GM12874 (cell line): Measurements from ENCODE around the gene RHOJ.

Experiments used
- TF ChIP-seq, protein P1 (sequence below): IDR thresholded peaks from 2 replicates; pipeline ENCODE4 v1.5.1; 2011; ENCODE audit warnings: low read depth, mild to moderate bottlenecking, control low read depth, low read length, moderate library complexity; ENCODE audit not compliant: insufficient read depth

The RHOJ gene

DNA sequence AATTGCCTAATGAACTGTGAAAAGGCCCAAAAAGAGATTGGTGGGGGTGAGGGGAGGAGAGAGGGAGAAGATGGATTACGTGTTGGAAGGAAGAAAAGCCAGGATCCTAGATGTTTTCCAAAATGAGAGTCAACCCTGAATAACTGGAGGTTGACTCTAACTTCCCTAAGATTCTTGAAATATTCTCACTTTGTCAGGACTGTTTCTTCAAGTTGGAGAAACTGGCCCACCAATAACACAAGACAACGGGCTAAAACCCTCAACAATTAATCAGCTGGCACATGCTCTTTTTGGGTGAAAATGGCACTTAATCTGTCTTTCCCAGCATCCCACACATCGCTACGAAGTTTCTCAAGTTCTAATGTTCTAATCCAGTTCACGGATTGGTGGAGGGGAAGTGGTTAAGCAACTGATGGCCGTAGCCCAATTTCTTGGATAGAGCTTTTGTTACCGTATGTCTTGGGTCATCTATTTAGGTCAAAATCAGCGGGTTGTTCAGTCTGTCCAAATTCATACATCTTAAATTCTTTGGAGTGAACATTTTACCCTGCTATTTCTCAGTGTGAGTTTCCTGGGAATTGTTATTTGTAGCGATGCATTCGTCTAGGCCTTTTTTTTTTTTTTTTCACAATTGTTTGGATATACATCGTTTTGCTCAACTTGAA, 65.5 kb downstream of the RHOJ start:
- TF ChIP-seq, protein P1, sequence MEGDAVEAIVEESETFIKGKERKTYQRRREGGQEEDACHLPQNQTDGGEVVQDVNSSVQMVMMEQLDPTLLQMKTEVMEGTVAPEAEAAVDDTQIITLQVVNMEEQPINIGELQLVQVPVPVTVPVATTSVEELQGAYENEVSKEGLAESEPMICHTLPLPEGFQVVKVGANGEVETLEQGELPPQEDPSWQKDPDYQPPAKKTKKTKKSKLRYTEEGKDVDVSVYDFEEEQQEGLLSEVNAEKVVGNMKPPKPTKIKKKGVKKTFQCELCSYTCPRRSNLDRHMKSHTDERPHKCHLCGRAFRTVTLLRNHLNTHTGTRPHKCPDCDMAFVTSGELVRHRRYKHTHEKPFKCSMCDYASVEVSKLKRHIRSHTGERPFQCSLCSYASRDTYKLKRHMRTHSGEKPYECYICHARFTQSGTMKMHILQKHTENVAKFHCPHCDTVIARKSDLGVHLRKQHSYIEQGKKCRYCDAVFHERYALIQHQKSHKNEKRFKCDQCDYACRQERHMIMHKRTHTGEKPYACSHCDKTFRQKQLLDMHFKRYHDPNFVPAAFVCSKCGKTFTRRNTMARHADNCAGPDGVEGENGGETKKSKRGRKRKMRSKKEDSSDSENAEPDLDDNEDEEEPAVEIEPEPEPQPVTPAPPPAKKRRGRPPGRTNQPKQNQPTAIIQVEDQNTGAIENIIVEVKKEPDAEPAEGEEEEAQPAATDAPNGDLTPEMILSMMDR: no peak

DNA sequence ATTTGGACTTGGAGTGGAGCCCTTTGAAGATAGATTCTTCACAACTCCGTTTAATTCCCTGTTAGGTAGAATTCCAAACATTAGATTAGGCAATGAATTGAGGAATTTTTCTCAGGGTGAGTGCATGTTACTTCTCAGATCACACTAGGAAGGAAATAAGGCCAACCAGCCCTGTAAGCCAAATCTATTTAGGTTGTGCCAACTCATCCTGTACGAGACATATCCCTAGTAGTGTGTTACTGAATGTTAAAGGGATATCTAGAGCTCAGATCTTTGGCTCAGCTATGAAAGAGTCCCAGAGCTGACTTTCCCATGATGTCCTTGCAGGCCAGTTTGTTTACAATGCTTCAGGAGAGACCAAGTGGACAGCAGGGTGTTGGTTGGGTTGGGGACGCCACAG, 68.9 kb downstream of the RHOJ start:
- TF ChIP-seq, protein P1: no peak

DNA sequence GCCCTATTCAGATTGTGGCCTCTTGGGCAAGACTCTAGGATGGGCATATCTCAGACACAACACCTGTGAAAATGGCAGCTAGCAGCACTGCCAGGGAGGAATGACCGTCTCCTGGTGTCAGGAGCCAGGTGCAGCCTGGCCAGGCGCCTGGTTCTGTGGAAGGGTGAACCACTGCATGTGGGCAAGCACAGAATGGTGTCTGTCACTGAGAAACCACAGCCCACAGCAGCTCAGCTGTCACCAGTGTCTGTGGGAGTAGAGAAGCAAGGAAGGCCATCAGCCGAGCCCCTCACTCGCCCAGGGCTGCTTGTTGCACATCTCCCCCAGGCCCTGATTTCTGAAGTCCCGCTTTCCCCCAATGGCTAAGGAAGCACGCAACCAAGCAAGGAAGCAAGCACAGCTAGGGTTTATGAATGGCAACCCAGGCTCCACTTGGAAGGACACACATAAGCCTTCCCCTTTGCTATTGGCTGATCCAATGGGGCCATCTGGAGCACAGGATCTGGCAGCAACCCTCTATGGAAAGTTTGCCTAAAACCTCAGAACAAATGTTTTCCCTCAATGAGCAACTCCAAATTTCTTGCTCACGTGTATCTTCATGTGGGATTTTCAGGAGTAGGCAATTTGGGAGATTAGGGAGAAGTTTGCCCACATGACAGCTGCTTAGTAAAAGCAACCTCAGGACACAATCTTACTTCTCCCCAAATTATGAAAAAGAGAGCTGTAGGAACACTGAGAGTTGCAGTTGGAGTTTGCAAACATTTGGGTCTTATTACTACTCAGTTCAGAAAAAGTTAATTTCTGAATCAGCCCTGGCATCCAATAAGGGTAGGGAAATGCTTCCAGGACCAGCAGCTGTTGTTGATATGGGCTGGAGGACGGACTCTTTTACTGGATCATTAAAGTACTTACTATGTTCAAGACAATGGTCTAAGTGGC, 69.7 kb downstream of the RHOJ start:
- TF ChIP-seq, protein P1: no peak

DNA sequence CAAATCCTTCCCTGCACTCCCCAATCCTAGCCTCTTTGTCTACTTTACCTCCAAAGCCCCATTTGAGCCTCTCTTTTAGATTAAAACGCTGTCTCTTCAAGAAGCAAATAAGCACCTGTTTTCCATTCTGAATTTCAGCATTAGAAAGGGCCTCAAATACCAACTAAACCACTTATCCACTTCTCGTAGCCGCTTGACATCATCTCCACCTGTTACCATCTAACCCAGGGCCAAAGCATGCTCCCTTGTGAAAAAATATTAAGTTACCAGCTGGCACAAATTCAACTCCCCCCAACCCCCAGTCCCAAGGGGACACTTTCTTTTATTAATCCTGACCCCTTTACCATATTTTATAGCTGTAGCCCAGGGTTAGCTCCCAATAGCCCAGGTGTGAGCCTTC, 71.4 kb downstream of the RHOJ start:
- TF ChIP-seq, protein P1: no peak

DNA sequence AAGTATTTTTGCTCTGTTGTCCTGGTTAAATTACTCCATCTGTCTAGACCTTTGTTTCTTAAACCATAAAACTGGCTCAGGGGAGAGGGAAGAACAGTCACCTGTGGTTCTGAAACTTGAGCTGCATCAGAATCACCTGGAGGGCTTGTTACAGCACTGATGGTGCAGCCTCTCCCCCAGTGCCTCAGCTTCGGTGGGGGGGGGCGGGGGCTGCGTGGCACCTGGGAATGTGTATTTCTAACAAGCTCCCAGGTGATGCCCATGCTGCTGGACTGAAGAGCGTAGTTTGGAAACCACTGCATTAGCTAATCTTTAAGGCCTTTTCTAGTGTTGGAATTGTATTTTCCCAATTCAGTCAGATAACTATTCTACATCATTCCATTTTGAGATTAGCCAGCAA, 71.8 kb downstream of the RHOJ start:
- TF ChIP-seq, protein P1: no peak

DNA sequence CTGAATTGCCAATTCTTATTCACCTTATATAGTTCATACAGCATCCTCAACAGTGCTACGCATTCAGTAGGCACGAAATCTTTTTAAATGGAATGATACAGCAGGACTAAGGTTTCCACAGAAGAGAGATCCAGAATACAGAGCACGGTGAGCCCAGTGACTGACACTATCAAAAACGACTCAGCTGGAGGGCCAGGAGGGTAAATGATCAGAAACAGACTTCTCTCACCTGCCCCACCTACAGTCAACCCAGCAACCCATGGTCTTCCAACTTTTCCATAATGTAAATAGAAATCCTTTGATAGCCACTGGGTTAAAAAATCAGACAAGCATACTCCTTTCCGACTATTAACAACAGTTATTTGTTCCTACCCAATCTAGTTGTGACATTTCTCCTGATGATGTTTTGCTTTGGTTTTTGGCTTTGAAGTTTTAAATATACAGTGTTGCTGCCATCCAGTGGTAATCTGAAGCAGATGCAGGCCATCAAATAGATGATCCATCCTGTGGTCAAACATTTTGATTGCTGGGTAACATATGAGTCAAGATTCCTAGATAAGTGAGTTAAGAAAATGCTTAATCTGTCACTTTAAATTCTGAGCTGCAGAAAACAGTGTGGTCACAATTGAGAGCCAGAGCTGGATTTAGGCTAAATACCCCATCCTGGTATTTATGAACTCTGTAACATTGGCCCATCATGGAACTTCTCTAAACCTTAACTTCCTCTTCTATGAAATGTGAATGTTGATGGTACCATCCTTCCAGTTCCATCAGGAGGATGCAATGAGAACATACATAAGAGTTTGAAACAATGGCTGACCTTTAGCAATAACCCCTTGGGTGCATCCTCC, 72.5 kb downstream of the RHOJ start:
- TF ChIP-seq, protein P1: peak; percentile 52; the same call in 1 of the 2 replicates

DNA sequence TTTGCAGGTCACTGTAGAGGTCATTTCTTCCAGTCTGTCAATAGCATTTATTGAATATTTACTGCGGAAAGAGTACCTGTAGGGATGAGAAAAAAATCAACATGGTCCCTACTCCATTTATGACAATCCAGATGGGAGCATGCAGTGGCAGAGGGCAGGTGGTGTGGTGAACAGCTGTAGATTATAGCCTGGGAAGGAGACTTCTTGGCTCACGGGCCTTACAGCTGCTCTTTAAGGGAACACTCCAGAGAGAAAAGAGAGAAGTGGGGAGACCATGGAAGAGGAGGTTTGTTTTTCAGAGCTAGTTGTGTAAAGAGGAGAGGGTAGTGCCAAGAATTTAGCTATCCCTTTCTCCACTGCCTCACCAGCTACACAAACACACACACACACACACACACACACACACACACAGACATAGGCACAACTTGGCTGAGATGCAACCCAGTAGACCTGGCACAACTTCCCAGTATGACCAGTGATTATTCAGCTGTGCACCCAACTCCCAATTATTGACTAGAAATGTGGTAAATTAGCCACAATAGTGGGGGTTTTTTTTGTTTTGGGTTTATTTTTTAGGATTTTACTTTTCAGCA, 73.4 kb downstream of the RHOJ start:
- TF ChIP-seq, protein P1: no peak
